NCI-H2107 treated with DMSO at 0.1 percent for 48 hours (cell line): ENCODE data around the gene UNC93A.

Experiments used
- DNase-seq: peaks from one replicate; lab custom pipeline; 2025; ENCODE audit not compliant: unreplicated experiment; lab: John Stamatoyannopoulos, UW

UNC93A gene

GRCh38 chr6:167293088-167293589, 2.0 kb downstream of the UNC93A start:
- no peak for DNase-seq

- DNase-seq: no peak
Observed at GRCh38 chr6:167293590-167294091, 2.5 kb downstream of the UNC93A start.

- no peak for DNase-seq
Observed at GRCh38 chr6:167294241-167294640, 3.1 kb downstream of the UNC93A start.

- no peak for DNase-seq
Observed at GRCh38 chr6:167294651-167295494, 3.8 kb downstream of the UNC93A start.

GRCh38 chr6:167295495-167296292, 4.6 kb downstream of the UNC93A start:
- DNase-seq: no peak

- no peak for DNase-seq
Observed at GRCh38 chr6:167296293-167296690, 5.2 kb downstream of the UNC93A start.

- no peak for DNase-seq
Observed at GRCh38 chr6:167296902-167297301, 5.8 kb downstream of the UNC93A start.

GRCh38 chr6:167298127-167298526, 7.0 kb downstream of the UNC93A start:
- no peak for DNase-seq

- DNase-seq: no peak
Observed at GRCh38 chr6:167299641-167300308, 8.7 kb downstream of the UNC93A start.

GRCh38 chr6:167300902-167301777, 10.0 kb downstream of the UNC93A start:
- DNase-seq: no peak

GRCh38 chr6:167302074-167302473, 11.0 kb downstream of the UNC93A start:
- no peak for DNase-seq

GRCh38 chr6:167302796-167303195, 11.7 kb downstream of the UNC93A start:
- DNase-seq: no peak

GRCh38 chr6:167303675-167304625, 12.8 kb downstream of the UNC93A start:
- DNase-seq: no peak

- DNase-seq: no peak
Observed at GRCh38 chr6:167304912-167305311, 13.8 kb downstream of the UNC93A start.

GRCh38 chr6:167305796-167306195, 14.7 kb downstream of the UNC93A start:
- DNase-seq: no peak

- no peak for DNase-seq
Observed at GRCh38 chr6:167306401-167306998, 15.4 kb downstream of the UNC93A start.

- no peak for DNase-seq
Observed at GRCh38 chr6:167307342-167307955, 16.3 kb downstream of the UNC93A start.

- no peak for DNase-seq
Observed at GRCh38 chr6:167308207-167308606, 17.1 kb downstream of the UNC93A start.
